HCT116 (cell line): Measurements from ENCODE around the gene AGPS. TPM values are rescaled to one million over a fixed set of nuclear protein-coding genes. Genes with fewer than 3 reads are reported as not detected.

Experiments
- ATAC-seq: fragments of 200-7000 bp; cut with Tn5 transposase; 2 replicates; pipeline ENCODE4 v1.9.1; 2020; ENCODE audit warnings: mild to moderate bottlenecking, moderate library complexity
- BruUV-seq: library from RNA; stranded (reverse); fragments of 400-500 nt; replicated peaks from 2 replicates; lab custom pipeline; 2021; lab: Mats Ljungman, UMichigan
- CTCF ChIA-PET: fragments of 300-600 bp; sonication (Branson Sonifier 250); formaldehyde crosslinking; loops from one replicate; lab custom pipeline; 2021; ENCODE audit warnings: antibody characterized with exemption; lab: Charles Lee
- POLR2A ChIA-PET: fragments of 300-600, 350-600 bp; sonication (Branson Sonifier 250); formaldehyde crosslinking; loops from one replicate; lab custom pipeline; 2021; ENCODE audit warnings: antibody characterized with exemption; lab: Charles Lee
- RAD21 ChIA-PET, 2 experiments: fragments of 300-600 bp; sonication (Branson Sonifier 250); formaldehyde crosslinking; loops; one replicate each; lab custom pipeline; 2023; ENCODE audit warnings: low total read pairs in 2 of 2; ENCODE audit not compliant: uncharacterized antibody in 2 of 2, unreplicated experiment in 2 of 2, low non-redundant PET in 1 of 2; lab: Charles Lee
- DNase-seq: peaks from one replicate; pipeline ENCODE4 v3.0.0-alpha.2; 2010; ENCODE audit warnings: low read depth, low spot score
- H2AFZ ChIP-seq: fragments of 200-600 bp; shearing (Covaris generic), sonication (generic); 2 replicates; pipeline ENCODE4 v1.6.1; 2017; ENCODE audit warnings: low read depth, mixed run types, mixed read lengths, antibody characterized with exemption, low read length; ENCODE audit not compliant: poor library complexity, severe bottlenecking
- H3K27ac ChIP-seq: 2 replicates; pipeline ENCODE4 v1.5.1; 2012; ENCODE audit warnings: low read depth, low read length
- H3K27me3 ChIP-seq: fragments of 200-600 bp; sonication (generic); 2 replicates; pipeline ENCODE4 v1.6.1; 2016; ENCODE audit warnings: mixed run types, low read length, mixed read lengths; ENCODE audit not compliant: insufficient read depth
- H3K36me3 ChIP-seq, 2 experiments: fragments of 200-500 bp in 1 of 2; fragments of 200-600 bp in 1 of 2; sonication (Bioruptor generic) in 1 of 2; sonication (generic) in 1 of 2; 2 replicates each; pipeline versions ENCODE4 v1.5.1 to v1.6.1; 2014 to 2016; ENCODE audit warnings: low read length in 2 of 2, inconsistent platforms in 1 of 2, mixed read lengths in 1 of 2, mixed run types in 1 of 2; ENCODE audit not compliant: insufficient read depth in 2 of 2, control insufficient read depth in 1 of 2
- H3K4me1 ChIP-seq, 2 experiments: fragments of 200-600 bp in 1 of 2; sonication (generic) in 1 of 2; 2 replicates each; pipeline versions ENCODE4 v1.5.1 to v1.6.1; 2012 to 2017; ENCODE audit warnings: low read length in 2 of 2, inconsistent platforms in 1 of 2, mild to moderate bottlenecking in 1 of 2, mixed read lengths in 1 of 2, mixed run types in 1 of 2, moderate library complexity in 1 of 2; ENCODE audit not compliant: insufficient read depth in 2 of 2, control insufficient read depth in 1 of 2
- H3K4me2 ChIP-seq: fragments of 200-600 bp; sonication (generic); 2 replicates; pipeline ENCODE4 v1.6.1; 2017; ENCODE audit warnings: mixed run types, low read length, mixed read lengths
- H3K4me3 ChIP-seq, 2 experiments: fragments of 200-600 bp in 1 of 2; sonication (generic) in 1 of 2; replicated peaks in 1 of 2; 2 replicates each; pipeline ENCODE4 v1.5.1; 2011 to 2016; ENCODE audit warnings: low read length in 2 of 2, control low read depth in 1 of 2, low read depth in 1 of 2, mild to moderate bottlenecking in 1 of 2, mixed read lengths in 1 of 2, mixed run types in 1 of 2
- H3K79me2 ChIP-seq: fragments of 200-600 bp; sonication (generic); 2 replicates; pipeline ENCODE4 v1.6.1; 2017; ENCODE audit warnings: mild to moderate bottlenecking, mixed run types, low read length, moderate library complexity, mixed read lengths; ENCODE audit not compliant: insufficient read depth
- H3K9ac ChIP-seq: fragments of 200-600 bp; sonication (generic); 2 replicates; pipeline ENCODE4 v1.6.1; 2016; ENCODE audit warnings: low read length, mixed read lengths
- H3K9me2 ChIP-seq: fragments of 200-600 bp; sonication (generic), shearing (Covaris generic); 2 replicates; pipeline ENCODE4 v1.6.1; 2017; ENCODE audit warnings: mixed run types, mild to moderate bottlenecking, moderate library complexity; ENCODE audit not compliant: insufficient read depth
- H3K9me3 ChIP-seq, 2 experiments: fragments of 200-500 bp in 1 of 2; fragments of 200-600 bp in 1 of 2; sonication (Bioruptor generic) in 1 of 2; sonication (generic) in 1 of 2; 2 replicates each; pipeline ENCODE4 v1.6.1; 2014 to 2017; ENCODE audit warnings: low read length in 2 of 2, mixed read lengths in 2 of 2, inconsistent platforms in 1 of 2, low read depth in 1 of 2, mild to moderate bottlenecking in 1 of 2, mixed run types in 1 of 2, moderate library complexity in 1 of 2; ENCODE audit not compliant: control insufficient read depth in 1 of 2, insufficient read depth in 1 of 2
- H4K20me1 ChIP-seq: fragments of 200-600 bp; sonication (generic), shearing (Covaris generic); 2 replicates; pipeline ENCODE4 v1.6.1; 2017; ENCODE audit warnings: mixed run types, mild to moderate bottlenecking, moderate library complexity; ENCODE audit not compliant: insufficient read depth
- CEBPB ChIP-seq: IDR thresholded peaks from 2 replicates; pipeline ENCODE4 v1.6.1; 2012; ENCODE audit warnings: low read depth
- EGR1 ChIP-seq: IDR thresholded peaks from 2 replicates; pipeline ENCODE4 v1.6.1; 2012; ENCODE audit warnings: low read depth
- ELF1 ChIP-seq: IDR thresholded peaks from 2 replicates; pipeline ENCODE4 v1.6.1; 2012; ENCODE audit warnings: low read depth, borderline replicate concordance
- EZH2 ChIP-seq: fragments of 200-600 bp; sonication (generic); IDR thresholded peaks from 2 replicates; pipeline ENCODE4 v1.6.1; 2017; ENCODE audit warnings: antibody characterized with exemption, mixed run types
- EZH2phosphoT487 ChIP-seq: fragments of 200-600 bp; IDR thresholded peaks from 2 replicates; pipeline ENCODE4 v1.6.1; 2018; ENCODE audit warnings: antibody characterized with exemption, borderline replicate concordance
- FOSL1 ChIP-seq: IDR thresholded peaks from 2 replicates; pipeline ENCODE4 v1.6.1; 2012; ENCODE audit warnings: low read depth
- POLR2A ChIP-seq: IDR thresholded peaks from 2 replicates; pipeline ENCODE4 v1.7.0; 2011; ENCODE audit warnings: borderline replicate concordance; ENCODE audit not compliant: insufficient read depth, insufficient read length; ENCODE audit errors: extremely low read depth
- POLR2AphosphoS5 ChIP-seq: IDR thresholded peaks from 2 replicates; pipeline ENCODE4 v1.6.1; 2011; ENCODE audit warnings: mild to moderate bottlenecking, low read depth, low read length, moderate library complexity
- RAD21 ChIP-seq: IDR thresholded peaks from 2 replicates; pipeline ENCODE4 v1.6.1; 2012; ENCODE audit warnings: low read depth, mild to moderate bottlenecking
- SP1 ChIP-seq: IDR thresholded peaks from 2 replicates; pipeline ENCODE4 v1.6.1; 2012; ENCODE audit warnings: low read depth
- SRF ChIP-seq: IDR thresholded peaks from 2 replicates; pipeline ENCODE4 v1.6.1; 2012; ENCODE audit warnings: low read depth
- YY1 ChIP-seq: IDR thresholded peaks from 2 replicates; pipeline ENCODE4 v1.6.1; 2011; ENCODE audit warnings: low read length, low read depth, moderate library complexity, mild to moderate bottlenecking; ENCODE audit not compliant: insufficient replicate concordance; ENCODE audit errors: extremely low read depth
- ZNF274 ChIP-seq: fragments of 200-500 bp; sonication (Bioruptor generic); IDR thresholded peaks from 2 replicates; pipeline ENCODE4 v1.6.1; 2014; ENCODE audit warnings: mild to moderate bottlenecking, low read depth, low read length, inconsistent platforms
- intact Hi-C: fragments of 100-400 bp; cut with micrococcal nuclease; formaldehyde crosslinking; loops from 2 replicates; pipeline ENCODE4 v1.10.0; 2022
- total RNA-seq: library from RNA; stranded (reverse); gene quantifications from one replicate; pipeline ENCODE4 v1.2.1, GENCODE V29; 2021; ENCODE audit not compliant: unreplicated experiment
- TF ChIP-seq, protein P1 (sequence below), 3 experiments: fragments of 200-600 bp in 1 of 3; sonication (generic) in 1 of 3; IDR thresholded peaks in 2 of 3; conservative IDR thresholded peaks in 1 of 3; 2 replicates each; pipeline ENCODE4 v1.5.1; 2012 to 2017; ENCODE audit warnings: low read depth in 2 of 3, low read length in 2 of 3, antibody characterized with exemption in 1 of 3, borderline replicate concordance in 1 of 3, control low read depth in 1 of 3, mild to moderate bottlenecking in 1 of 3, mixed read lengths in 1 of 3, mixed run types in 1 of 3, moderate library complexity in 1 of 3; ENCODE audit not compliant: insufficient read depth in 1 of 3
- TF ChIP-seq, protein P2 (sequence below): IDR thresholded peaks from 2 replicates; pipeline ENCODE4 v1.6.1; 2012
- TF ChIP-seq, protein P3 (sequence below): IDR thresholded peaks from 2 replicates; pipeline ENCODE4 v1.6.1; 2012

Gene AGPS
- total RNA-seq, 1 experiment from 2014 or later = 66.6 TPM

DNA sequence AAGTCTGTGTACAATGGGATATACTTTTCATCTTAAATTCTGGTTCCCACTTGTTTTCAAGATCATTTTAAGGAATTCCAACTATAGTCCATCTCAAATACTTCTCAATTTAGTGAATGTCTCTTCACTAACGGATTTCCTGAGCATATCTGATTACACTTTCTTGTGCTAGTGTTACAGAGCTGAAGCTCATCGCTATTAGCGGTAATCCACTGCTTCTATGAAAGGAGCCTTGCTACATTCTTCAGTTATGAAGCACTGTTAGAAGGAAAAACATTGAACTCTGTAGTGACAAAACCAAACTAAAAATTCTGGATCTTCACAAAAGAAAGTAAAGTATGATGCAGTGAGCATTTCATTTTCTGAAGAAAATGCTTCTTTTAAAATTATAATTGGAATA is 72.0 kb downstream of the AGPS start:
- H3K27ac ChIP-seq = no peak overlapping the region
- CTCF ChIA-PET = no interaction called here

GRCh38 chr2:177465400-177466138 is 73.0 kb downstream of the AGPS start:
- peaks cover 0 to 8% of the 10 kb centered on the region in 2 experiments; a peak in 2 of 4 replicates for H3K9me3 ChIP-seq
- ChIA-PET CTCF (no interaction called here), POLR2A (no interaction called here), RAD21 (no interaction called here)
- H3K9ac ChIP-seq = no peak overlapping the region
- H3K4me3 ChIP-seq = no peak overlapping the region
- H2AFZ ChIP-seq = no peak overlapping the region
- no peak for ATAC-seq
- DNase-seq = no peak
- H4K20me1 ChIP-seq = no peaks in the 10 kb centered on the region
- BruUV-seq = no TSS peak
- no peak overlapping the region for H3K27ac ChIP-seq
- intact Hi-C loops = no loop called here
- no peak overlapping the region for H3K4me2 ChIP-seq
- H3K4me1 ChIP-seq = peaks cover 0 to 16% of the 10 kb centered on the region in 2 experiments; a peak in 2 of 4 replicates
- peaks cover 0 to 14% of the 10 kb centered on the region in 2 experiments; a peak in 1 of 4 replicates for H3K36me3 ChIP-seq
- H3K79me2 ChIP-seq = no peaks in the 10 kb centered on the region
- H3K9me2 ChIP-seq = no peaks in the 10 kb centered on the region
- H3K27me3 ChIP-seq = no peaks in the 10 kb centered on the region
- TF ChIP-seq EGR1 (no peak), FOSL1 (no peak), EZH2phosphoT487 (no peak), POLR2AphosphoS5 (no peak), ZNF274 (no peak), ELF1 (no peak), POLR2A (no peak), CEBPB (no peak), YY1 (no peak), SRF (no peak), SP1 (no peak)
- TF ChIP-seq, protein P1, sequence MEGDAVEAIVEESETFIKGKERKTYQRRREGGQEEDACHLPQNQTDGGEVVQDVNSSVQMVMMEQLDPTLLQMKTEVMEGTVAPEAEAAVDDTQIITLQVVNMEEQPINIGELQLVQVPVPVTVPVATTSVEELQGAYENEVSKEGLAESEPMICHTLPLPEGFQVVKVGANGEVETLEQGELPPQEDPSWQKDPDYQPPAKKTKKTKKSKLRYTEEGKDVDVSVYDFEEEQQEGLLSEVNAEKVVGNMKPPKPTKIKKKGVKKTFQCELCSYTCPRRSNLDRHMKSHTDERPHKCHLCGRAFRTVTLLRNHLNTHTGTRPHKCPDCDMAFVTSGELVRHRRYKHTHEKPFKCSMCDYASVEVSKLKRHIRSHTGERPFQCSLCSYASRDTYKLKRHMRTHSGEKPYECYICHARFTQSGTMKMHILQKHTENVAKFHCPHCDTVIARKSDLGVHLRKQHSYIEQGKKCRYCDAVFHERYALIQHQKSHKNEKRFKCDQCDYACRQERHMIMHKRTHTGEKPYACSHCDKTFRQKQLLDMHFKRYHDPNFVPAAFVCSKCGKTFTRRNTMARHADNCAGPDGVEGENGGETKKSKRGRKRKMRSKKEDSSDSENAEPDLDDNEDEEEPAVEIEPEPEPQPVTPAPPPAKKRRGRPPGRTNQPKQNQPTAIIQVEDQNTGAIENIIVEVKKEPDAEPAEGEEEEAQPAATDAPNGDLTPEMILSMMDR (IDR thresholded peaks at IDR 0.05 in 2 of 3, conservative IDR thresholded peaks at IDR 0.05 in 1 of 3; ENCODE audit: borderline replicate concordance in 1 of 3, insufficient read depth in 1 of 3, low read depth in 2 of 3, low read length in 2 of 3) = no peak
- TF ChIP-seq, protein P2, sequence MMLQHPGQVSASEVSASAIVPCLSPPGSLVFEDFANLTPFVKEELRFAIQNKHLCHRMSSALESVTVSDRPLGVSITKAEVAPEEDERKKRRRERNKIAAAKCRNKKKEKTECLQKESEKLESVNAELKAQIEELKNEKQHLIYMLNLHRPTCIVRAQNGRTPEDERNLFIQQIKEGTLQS = no peak
- TF ChIP-seq, protein P3, sequence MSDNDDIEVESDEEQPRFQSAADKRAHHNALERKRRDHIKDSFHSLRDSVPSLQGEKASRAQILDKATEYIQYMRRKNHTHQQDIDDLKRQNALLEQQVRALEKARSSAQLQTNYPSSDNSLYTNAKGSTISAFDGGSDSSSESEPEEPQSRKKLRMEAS = no peak

More for the DNA sequence above, 72.0 kb downstream of the AGPS start:
- no peaks in the 10 kb centered on the region for H3K9me2 ChIP-seq
- peaks cover 0 to 16% of the 10 kb centered on the region in 2 experiments; a peak in 2 of 4 replicates for H3K4me1 ChIP-seq
- no peaks in the 10 kb centered on the region for H4K20me1 ChIP-seq
- no peak overlapping the region for H3K9ac ChIP-seq
- no peak overlapping the region for H3K4me3 ChIP-seq
- no TSS peak for BruUV-seq
- no peaks in the 10 kb centered on the region for H3K79me2 ChIP-seq
- TF ChIP-seq, protein P2 = no peak
- no peak for TF ChIP-seq SP1
- TF ChIP-seq, protein P3 = no peak
- no peak for TF ChIP-seq EZH2
- no peak for TF ChIP-seq CEBPB
- no peak for TF ChIP-seq RAD21
- no peak for TF ChIP-seq YY1
- TF ChIP-seq FOSL1 = no peak
- TF ChIP-seq, all 23 proteins: peak for 0
- H3K27me3 ChIP-seq = no peaks in the 10 kb centered on the region
- DNase-seq (no peak), ATAC-seq (no peak)
- H3K36me3 ChIP-seq = peaks cover 0 to 14% of the 10 kb centered on the region in 2 experiments; a peak in 1 of 4 replicates
- RAD21 ChIA-PET = no interaction called here
- no peak overlapping the region for H3K4me2 ChIP-seq
- H2AFZ ChIP-seq = no peak overlapping the region
- intact Hi-C loops = no loop called here
- H3K9me3 ChIP-seq = peaks cover 0 to 8% of the 10 kb centered on the region in 2 experiments; a peak in 2 of 4 replicates
- POLR2A ChIA-PET = no interaction called here
